ENCODE measurements around the gene ZNF423.

DNA sequence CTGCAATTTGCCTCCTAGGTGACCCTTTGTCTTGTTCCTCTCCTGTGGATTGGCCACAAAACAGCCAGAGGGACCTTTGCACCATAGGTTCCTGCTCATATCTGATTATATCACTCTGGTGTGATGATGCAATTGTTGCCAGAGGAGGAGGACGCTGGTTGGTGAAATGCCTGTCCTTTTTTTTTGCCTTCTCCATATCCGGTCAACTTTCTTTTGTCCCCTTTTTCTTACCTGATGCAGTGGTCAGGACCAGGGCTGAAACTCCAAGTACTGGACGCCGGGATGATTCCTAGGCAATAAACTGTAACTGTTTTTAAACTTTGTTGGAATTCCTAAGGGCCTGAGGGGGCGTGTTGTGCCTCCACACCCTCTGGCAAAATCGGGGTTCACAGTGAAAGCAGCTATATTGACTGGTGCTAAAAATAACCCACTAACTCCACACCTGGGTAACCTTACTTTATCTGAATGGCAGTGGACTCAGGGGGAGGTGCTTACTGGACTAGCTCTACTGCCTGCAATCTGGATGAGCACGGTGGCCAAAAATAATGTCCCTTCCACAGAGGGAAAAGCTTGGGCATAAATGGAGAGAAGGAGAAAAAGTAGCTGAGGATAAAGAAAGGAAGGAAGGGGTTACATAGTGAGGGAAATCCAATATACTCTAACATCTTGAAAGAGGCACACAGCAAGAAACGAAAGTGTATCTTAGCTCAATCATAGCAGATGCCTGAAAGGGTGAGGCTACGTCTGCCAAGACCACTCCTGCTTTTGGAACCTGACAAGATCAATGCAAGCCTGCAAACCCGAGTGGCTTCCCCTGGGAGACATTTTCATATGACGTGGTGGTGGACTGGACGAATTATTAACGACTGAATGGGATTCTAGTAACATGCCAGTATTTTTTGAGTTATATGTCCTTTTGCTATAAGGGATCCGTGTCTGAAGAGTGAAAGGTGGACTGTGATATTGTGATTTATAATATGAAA lies 28.4 kb upstream of the ZNF423 start:
- TF ChIP-seq, protein P1, sequence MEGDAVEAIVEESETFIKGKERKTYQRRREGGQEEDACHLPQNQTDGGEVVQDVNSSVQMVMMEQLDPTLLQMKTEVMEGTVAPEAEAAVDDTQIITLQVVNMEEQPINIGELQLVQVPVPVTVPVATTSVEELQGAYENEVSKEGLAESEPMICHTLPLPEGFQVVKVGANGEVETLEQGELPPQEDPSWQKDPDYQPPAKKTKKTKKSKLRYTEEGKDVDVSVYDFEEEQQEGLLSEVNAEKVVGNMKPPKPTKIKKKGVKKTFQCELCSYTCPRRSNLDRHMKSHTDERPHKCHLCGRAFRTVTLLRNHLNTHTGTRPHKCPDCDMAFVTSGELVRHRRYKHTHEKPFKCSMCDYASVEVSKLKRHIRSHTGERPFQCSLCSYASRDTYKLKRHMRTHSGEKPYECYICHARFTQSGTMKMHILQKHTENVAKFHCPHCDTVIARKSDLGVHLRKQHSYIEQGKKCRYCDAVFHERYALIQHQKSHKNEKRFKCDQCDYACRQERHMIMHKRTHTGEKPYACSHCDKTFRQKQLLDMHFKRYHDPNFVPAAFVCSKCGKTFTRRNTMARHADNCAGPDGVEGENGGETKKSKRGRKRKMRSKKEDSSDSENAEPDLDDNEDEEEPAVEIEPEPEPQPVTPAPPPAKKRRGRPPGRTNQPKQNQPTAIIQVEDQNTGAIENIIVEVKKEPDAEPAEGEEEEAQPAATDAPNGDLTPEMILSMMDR (IDR thresholded peaks at IDR 0.05; ENCODE audit: low read length), result no peak
- TF ChIP-seq EZH2 (IDR thresholded peaks at IDR 0.05; ENCODE audit: borderline replicate concordance, low read length), result no peak
